Gastroesophageal sphincter (tissue), 4 donors: ENCODE measurements around the gene ANK3. TPM values are rescaled to one million over a fixed set of nuclear protein-coding genes. Genes with fewer than 3 reads are reported as not detected.

Experiments used
- ATAC-seq: fragments of 150-250 bp; one replicate; pipeline ENCODE4 v1.9.1; 2016; ENCODE audit warnings: mild to moderate bottlenecking, moderate library complexity
- H3K27ac ChIP-seq, 4 donors: fragments of 200-600 bp; sonication (generic) in 3 of 4; 1 replicate in 3 of 4; 2 replicates in 1 of 4; pipeline ENCODE4 v1.5.1; 2016 to 2019
- H3K27me3 ChIP-seq: fragments of 200-600 bp; sonication (generic); one replicate; pipeline ENCODE4 v1.5.1; 2019
- H3K36me3 ChIP-seq, 2 donors: fragments of 200-600 bp; sonication (generic); one replicate each; pipeline ENCODE4 v1.5.1; 2019; ENCODE audit warnings: control low read depth in 1 of 2
- H3K4me1 ChIP-seq, 3 donors: fragments of 200-600 bp; sonication (generic); 1 replicate in 2 of 3; 2 replicates in 1 of 3; pipeline ENCODE4 v1.5.1; 2016 to 2019; ENCODE audit warnings: control low read depth in 2 of 3
- H3K4me3 ChIP-seq, 2 donors: fragments of 200-600 bp; sonication (generic); one replicate each; pipeline ENCODE4 v1.5.1; 2019; ENCODE audit warnings: mild to moderate bottlenecking in 1 of 2, moderate library complexity in 1 of 2
- H3K9me3 ChIP-seq, 3 donors: fragments of 200-600 bp; sonication (generic); one replicate each; pipeline ENCODE4 v1.5.1; 2017 to 2019; ENCODE audit warnings: control low read depth in 2 of 3
- CTCF ChIP-seq, 4 experiments: fragments of 200-600 bp in 2 of 4; fragments of 450-650 bp in 2 of 4; sonication (generic) in 1 of 4; IDR thresholded peaks; one replicate each; pipeline ENCODE4 v1.5.1; 2017 to 2019; ENCODE audit warnings: antibody characterized with exemption in 4 of 4, mild to moderate bottlenecking in 2 of 4, moderate library complexity in 2 of 4
- EP300 ChIP-seq: sonication (generic); formaldehyde crosslinking; IDR thresholded peaks from one replicate; pipeline ENCODE4 v1.6.1; 2017; ENCODE audit warnings: antibody characterized with exemption, mild to moderate bottlenecking
- POLR2A ChIP-seq, 2 donors: fragments of 450-650 bp; IDR thresholded peaks; one replicate each; pipeline ENCODE4 v1.6.1; 2017; ENCODE audit warnings: antibody characterized with exemption in 2 of 2, mild to moderate bottlenecking in 2 of 2, moderate library complexity in 1 of 2
- POLR2AphosphoS5 ChIP-seq: sonication (generic); formaldehyde crosslinking; IDR thresholded peaks from one replicate; pipeline ENCODE4 v1.6.1; 2017; ENCODE audit warnings: antibody characterized with exemption
- WGBS, 2 donors: methylation state at CpG; one replicate each; pipeline ENCODE4 v1.1.5; 2018; ENCODE audit warnings: low coverage in 1 of 2; 5-methylcytosine and 5-hydroxymethylcytosine counted together
- total RNA-seq, 4 donors: library from RNA; depleted of rRNA; stranded (reverse); fragments of >200 nt; gene quantifications; one replicate each; pipeline ENCODE4 v1.1.0, GENCODE V29; 2016

The ANK3 gene
- total RNA-seq, 4 donors from 2014 or later, result 21.1 to 61.5 (median 38.9) TPM

GRCh38 chr10:60203993-60204618, 185.6 kb downstream of the ANK3 start:
- no peak for ATAC-seq

GRCh38 chr10:60200682-60201053, 189.0 kb downstream of the ANK3 start:
- Histone ChIP-seq H3K4me1 (no peaks in the 10 kb centered on the region), H3K27me3 (no peaks in the 10 kb centered on the region), H3K4me3 (no peak overlapping the region), H3K27ac (no peak overlapping the region), H3K36me3 (peaks cover 0 to 3% of the 10 kb centered on the region in 2 donors), H3K9me3 (no peaks in the 10 kb centered on the region)
- 86 to 100% methylated on average over 1 of the region's 1 CpG for WGBS, 2 donors
- no peak for ATAC-seq
- TF ChIP-seq POLR2A (IDR thresholded peaks at IDR 0.05), result no peak
- no peak for TF ChIP-seq POLR2AphosphoS5
- TF ChIP-seq EP300, result no peak
- no peak for TF ChIP-seq CTCF (IDR thresholded peaks at IDR 0.05)

More at GRCh38 chr10:60203993-60204618, 185.6 kb downstream of the ANK3 start:
- Histone ChIP-seq H3K9me3 (no peaks in the 10 kb centered on the region), H3K4me3 (no peak overlapping the region), H3K4me1 (no peaks in the 10 kb centered on the region), H3K36me3 (no peaks in the 10 kb centered on the region), H3K27me3 (no peaks in the 10 kb centered on the region), H3K27ac (no peak overlapping the region)
- WGBS, 2 donors, result 38% methylated on average over 1 of the region's 1 CpG; no CpG with 5 or more reads in 1 of the 2 donors
- TF ChIP-seq CTCF (IDR thresholded peaks at IDR 0.05), result peak; percentile 32 to 59 (median 48)
- TF ChIP-seq POLR2A (IDR thresholded peaks at IDR 0.05), result no peak
- TF ChIP-seq EP300, result no peak
- no peak for TF ChIP-seq POLR2AphosphoS5

- H3K4me1 ChIP-seq, result no peaks in the 10 kb centered on the region
- ATAC-seq, result no peak
- no peak overlapping the region for H3K27ac ChIP-seq
- H3K36me3 ChIP-seq, result peaks cover 0 to 3% of the 10 kb centered on the region in 2 donors
- no peaks in the 10 kb centered on the region for H3K9me3 ChIP-seq
- WGBS, 2 donors, result 76 to 80% methylated on average over 6 to 7 of the region's 8 CpGs
- no peak overlapping the region for H3K4me3 ChIP-seq
- no peaks in the 10 kb centered on the region for H3K27me3 ChIP-seq
- no peak for TF ChIP-seq EP300
- no peak for TF ChIP-seq CTCF (IDR thresholded peaks at IDR 0.05)
- TF ChIP-seq POLR2AphosphoS5, result no peak
- no peak for TF ChIP-seq POLR2A (IDR thresholded peaks at IDR 0.05)
These were observed 189.5 kb downstream of the ANK3 start for GRCh38 chr10:60200012-60200681.

GRCh38 chr10:60197206-60197605, 192.5 kb downstream of the ANK3 start:
- H3K27me3 ChIP-seq, result no peaks in the 10 kb centered on the region
- no peak overlapping the region for H3K27ac ChIP-seq
- TF ChIP-seq POLR2A (IDR thresholded peaks at IDR 0.05) (no peak), EP300 (no peak), POLR2AphosphoS5 (no peak), CTCF (IDR thresholded peaks at IDR 0.05) (no peak)
- H3K4me1 ChIP-seq, result no peaks in the 10 kb centered on the region
- 0 to 90% methylated on average over 1 to 3 of the region's 3 CpGs for WGBS, 2 donors
- H3K36me3 ChIP-seq, result peaks cover 0 to 3% of the 10 kb centered on the region in 2 donors
- H3K4me3 ChIP-seq, result no peak overlapping the region
- ATAC-seq, result no peak
- H3K9me3 ChIP-seq, result no peaks in the 10 kb centered on the region

- no peak for TF ChIP-seq POLR2AphosphoS5
- no peak for TF ChIP-seq CTCF (IDR thresholded peaks at IDR 0.05)
- TF ChIP-seq EP300, result no peak
- TF ChIP-seq POLR2A (IDR thresholded peaks at IDR 0.05), result no peak
- Histone ChIP-seq H3K4me1 (no peaks in the 10 kb centered on the region), H3K4me3 (no peak overlapping the region), H3K9me3 (no peaks in the 10 kb centered on the region), H3K27ac (no peak overlapping the region), H3K27me3 (no peaks in the 10 kb centered on the region), H3K36me3 (peaks cover 0 to 3% of the 10 kb centered on the region in 2 donors)
- no peak for ATAC-seq
These were observed 195.3 kb downstream of the ANK3 start for GRCh38 chr10:60194421-60194820.
